GM18861 (cell line): ENCODE measurements around the gene BICDL1.

Source experiments
- ATAC-seq: cut with Tn5 transposase; IDR thresholded peaks from one replicate; pipeline ENCODE4 v1.9.1; 2021; ENCODE audit not compliant: unreplicated experiment

BICDL1 gene

GRCh38 chr12:120119271-120119973 is 130.4 kb downstream of the BICDL1 start:
- ATAC-seq = peak; percentile 38

- no peak for ATAC-seq
These were observed 132.3 kb downstream of the BICDL1 start for GRCh38 chr12:120121343-120121742.

DNA sequence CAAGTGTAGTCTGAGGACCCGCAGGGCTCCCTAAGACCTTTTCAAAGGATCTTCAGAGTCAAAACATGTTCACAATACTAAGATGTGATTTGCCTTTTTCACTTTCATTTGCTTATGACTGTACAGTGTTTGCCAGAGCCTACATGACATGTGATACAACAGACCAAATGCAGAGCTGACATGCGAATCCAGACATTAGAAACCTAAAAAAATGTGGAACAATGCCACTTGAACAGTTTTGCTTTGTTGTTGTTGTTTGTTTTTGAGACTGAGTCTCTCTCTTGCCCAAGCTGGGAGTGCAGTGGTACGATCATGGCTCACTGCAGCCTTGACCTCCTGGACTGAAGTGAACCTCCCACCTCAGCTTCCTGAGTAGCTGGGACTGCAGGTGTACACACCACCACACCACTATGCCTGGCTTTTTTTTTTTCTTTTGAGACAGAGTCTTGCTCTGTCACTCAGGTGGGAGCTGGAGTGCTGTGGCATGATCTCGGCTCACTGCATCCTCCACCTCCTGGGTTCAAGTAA is 132.8 kb downstream of the BICDL1 start:
- ATAC-seq = peak; percentile 43

GRCh38 chr12:120125029-120125428 is 136.0 kb downstream of the BICDL1 start:
- ATAC-seq = no peak

GRCh38 chr12:120125792-120126634 is 137.0 kb downstream of the BICDL1 start:
- ATAC-seq = no peak

GRCh38 chr12:120126635-120127005 is 137.6 kb downstream of the BICDL1 start:
- no peak for ATAC-seq

- ATAC-seq = no peak
These were observed 141.0 kb downstream of the BICDL1 start for GRCh38 chr12:120130011-120130410.

DNA sequence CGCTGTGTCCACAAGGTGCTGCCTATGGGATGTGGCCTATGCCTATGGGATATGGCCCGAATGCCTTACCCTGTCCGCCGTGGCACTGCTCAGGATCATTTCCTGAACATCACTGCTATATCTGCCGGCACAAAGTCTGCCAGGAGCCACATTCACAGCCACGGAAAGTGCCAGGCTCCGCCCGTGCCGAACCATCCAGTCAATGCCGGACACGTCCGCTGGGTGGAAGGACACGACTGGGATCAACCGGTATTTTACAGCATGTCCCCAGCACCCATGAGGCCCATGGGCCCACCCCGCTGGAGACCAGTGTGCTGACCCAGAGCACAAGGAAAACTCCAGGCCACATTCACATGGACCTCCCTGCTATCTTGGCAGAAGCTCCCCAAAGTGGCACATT is 142.1 kb downstream of the BICDL1 start:
- no peak for ATAC-seq

- no peak for ATAC-seq
These were observed 143.2 kb downstream of the BICDL1 start for GRCh38 chr12:120132054-120132836.

- peak; percentile 85 for ATAC-seq
These were observed 143.9 kb downstream of the BICDL1 start for GRCh38 chr12:120132863-120133385.

- ATAC-seq = no peak
These were observed 145.4 kb downstream of the BICDL1 start for GRCh38 chr12:120134307-120134980.

- no peak for ATAC-seq
These were observed 147.2 kb downstream of the BICDL1 start for GRCh38 chr12:120136093-120136770.

DNA sequence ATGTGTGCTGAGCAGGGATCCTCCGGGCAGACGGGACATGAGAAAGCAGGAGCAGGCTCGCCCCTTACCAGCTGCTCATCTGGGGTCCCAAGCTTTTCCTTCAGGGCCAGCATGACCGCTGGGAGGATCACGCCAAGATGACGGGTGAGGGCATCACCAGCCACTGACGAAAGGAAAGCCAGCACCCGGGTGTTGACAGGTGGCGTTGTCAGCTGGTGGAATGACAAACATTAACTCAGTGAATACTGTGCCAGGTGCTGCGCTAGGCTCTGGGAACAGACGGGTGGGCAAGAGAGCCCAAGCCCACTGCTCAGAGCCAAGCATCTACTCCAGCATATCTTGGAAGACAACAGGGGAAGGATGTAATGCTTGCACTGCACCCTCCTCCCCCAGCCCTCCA is 148.8 kb downstream of the BICDL1 start:
- ATAC-seq = no peak

GRCh38 chr12:120138366-120138765 is 149.3 kb downstream of the BICDL1 start:
- no peak for ATAC-seq

- ATAC-seq = no peak
These were observed 150.9 kb downstream of the BICDL1 start for GRCh38 chr12:120139958-120140357.

DNA sequence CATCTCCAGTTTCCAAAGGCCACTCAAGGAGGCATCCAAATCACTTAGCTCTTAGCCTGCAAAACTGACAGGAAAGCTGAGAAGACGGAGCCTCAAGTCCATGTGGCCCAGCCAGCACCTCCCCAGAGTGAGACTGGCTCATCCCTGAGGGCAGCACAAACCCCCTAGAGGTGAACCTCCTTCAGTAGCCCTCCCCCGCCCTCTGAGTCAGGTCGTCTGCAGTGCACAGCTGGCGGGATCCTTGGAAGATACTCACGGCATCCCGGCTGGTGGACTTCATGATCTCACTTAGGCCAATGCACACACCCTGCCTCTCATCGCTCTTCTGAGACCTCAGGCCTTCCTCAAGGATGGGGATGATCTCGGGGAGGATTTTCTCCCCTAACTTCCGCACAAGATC is 151.6 kb downstream of the BICDL1 start:
- no peak for ATAC-seq

DNA sequence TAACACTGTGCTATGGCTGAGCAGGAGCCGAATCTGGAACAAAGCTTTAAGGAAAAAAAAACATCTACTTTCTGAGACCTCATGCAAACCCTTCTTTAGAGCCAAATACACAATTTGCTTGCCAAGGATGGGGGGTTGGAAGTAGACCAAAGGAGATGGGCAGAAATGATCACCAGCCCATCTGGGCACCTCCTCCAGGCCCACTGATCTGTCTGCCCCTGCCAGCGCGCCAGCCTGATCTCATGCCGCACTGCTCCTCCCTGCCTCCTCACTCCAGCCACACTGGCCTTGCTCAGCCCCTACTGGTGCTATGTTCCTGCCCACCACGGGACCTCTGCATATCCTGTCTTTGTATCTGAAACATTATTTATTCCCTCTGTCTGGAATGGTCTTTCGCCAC is 152.3 kb downstream of the BICDL1 start:
- ATAC-seq = no peak

DNA sequence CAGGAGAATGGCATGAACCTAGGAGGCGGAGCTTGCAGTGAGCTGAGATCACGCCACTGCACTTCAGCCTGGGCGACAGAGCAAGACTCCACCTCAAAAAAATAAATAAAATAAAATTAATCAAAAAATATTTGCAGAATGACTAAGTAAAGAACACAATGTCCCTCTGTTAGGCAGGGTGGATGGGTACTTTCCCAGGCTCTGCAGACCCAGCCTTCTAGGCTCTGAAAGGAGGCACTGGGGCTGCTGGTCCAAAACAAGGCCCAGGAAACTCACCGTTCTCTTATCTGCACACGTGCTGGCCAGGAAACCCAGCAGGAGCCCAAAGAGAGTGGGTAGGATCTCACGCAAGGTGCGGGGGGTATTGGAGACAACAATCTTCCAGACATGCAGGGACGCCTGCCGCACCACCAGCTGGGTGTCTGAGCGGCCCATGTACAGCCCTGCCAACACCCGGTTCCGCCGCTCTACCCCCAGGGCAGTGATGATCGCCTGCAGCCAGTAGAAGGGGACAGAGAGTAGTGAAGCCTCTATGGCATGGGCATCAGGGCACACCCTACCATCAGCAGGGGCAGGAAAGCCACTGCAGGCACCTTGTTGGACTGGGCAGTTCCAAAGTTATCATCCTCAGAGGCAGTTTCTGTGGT is 153.3 kb downstream of the BICDL1 start:
- no peak for ATAC-seq
